Right cardiac atrium (tissue), 5 donors: ENCODE data around the gene MARCHF10. TPM values are rescaled to one million over a fixed set of nuclear protein-coding genes. Genes with fewer than 3 reads are reported as not detected.
A peak's percentile ranks its signal among the peaks of the same experiment; 100 is the strongest.

Experiments used
- ATAC-seq, 2 donors: fragments of 200-7000 bp; cut with Tn5 transposase; one replicate each; pipeline versions ENCODE4 v1.8.0 to v1.9.1; 2020; ENCODE audit warnings: moderate library complexity in 2 of 2, mild to moderate bottlenecking in 1 of 2
- DNase-seq, 3 donors: peaks; one replicate each; pipeline ENCODE4 v3.0.0-alpha.2; 2020
- H3K27ac ChIP-seq: one replicate; pipeline ENCODE4 v1.5.1; 2013; ENCODE audit warnings: mild to moderate bottlenecking, low read length, control low read depth, moderate library complexity
- H3K27me3 ChIP-seq: one replicate; pipeline ENCODE4 v1.6.1; 2013; ENCODE audit not compliant: control insufficient read depth, insufficient read depth
- H3K4me1 ChIP-seq: one replicate; pipeline ENCODE4 v1.6.1; 2013; ENCODE audit warnings: low read length; ENCODE audit not compliant: control insufficient read depth, insufficient read depth
- H3K4me3 ChIP-seq: one replicate; pipeline ENCODE4 v1.5.1; 2013; ENCODE audit warnings: low read length, control low read depth
- H3K9me3 ChIP-seq: one replicate; pipeline ENCODE4 v1.6.1; 2013; ENCODE audit warnings: low read length; ENCODE audit not compliant: control insufficient read depth
- WGBS: extraction: QIAGEN DNeasy Blood & Tissue Kit; methylation state at CpG from one replicate; pipeline ENCODE4 v1.1.7; 2013; 5-methylcytosine and 5-hydroxymethylcytosine counted together
- intact Hi-C, 4 donors: fragments of 100-400 bp; cut with DNase I; formaldehyde crosslinking; loops; one replicate each; pipeline versions ENCODE4 v1.11.0 to v1.14.0; 2022 to 2023
- polyA plus RNA-seq: library from polyadenylated mRNA; stranded (reverse); fragments of 200-250 nt; gene quantifications from one replicate; pipeline ENCODE4 v1.2.3, GENCODE V29; 2013
- total RNA-seq, 4 donors: library from RNA; stranded (reverse); fragmentation: NEBNext Ultra II Directional; extraction: Animal tissue kit (Norgen Biotek cat#: 25700); gene quantifications; one replicate each; pipeline ENCODE4 v1.2.1, GENCODE V29; 2021
- donor health status: healthy with polysubstance abuse.
- donor health status: DM: no; HTN: yes; CAD: no.
- donor health status: DM: no; HTN: no; CAD: no.
- donor health status: DM: no; HTN: yes; CAD: no; lungs with severe emphysema.
- donor health status: DM: yes; HTN: yes; CAD: no.

Gene MARCHF10
- total and polyA plus RNA-seq, 5 donors = 0.20 TPM; not detected in 4

DNA sequence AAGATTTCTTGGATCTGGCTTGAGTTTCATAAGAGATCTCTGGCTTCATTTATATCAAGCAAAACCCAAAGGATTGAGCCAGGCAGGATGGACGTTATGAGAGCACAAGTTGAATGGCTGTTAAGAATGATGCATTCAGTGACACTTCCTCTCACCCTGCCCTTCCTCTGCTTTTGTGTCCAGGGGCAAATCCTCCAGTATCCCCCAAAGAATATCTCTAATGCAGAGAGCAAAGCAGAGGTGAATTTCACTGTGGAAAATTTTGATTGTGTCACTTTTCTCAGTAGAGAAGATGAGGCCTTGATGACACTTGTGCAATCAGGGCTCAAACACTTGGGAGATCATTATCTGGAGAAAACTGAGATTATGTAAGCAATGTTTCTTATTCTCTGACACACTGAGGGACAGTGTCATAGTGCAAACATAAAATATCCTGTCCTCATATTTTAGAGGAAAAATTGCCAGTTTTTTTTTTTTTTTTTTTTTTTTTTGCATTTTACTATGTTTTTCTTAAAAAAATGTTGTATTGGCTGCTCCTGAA is 25.3 kb downstream of the MARCHF10 start:
- H3K27me3 ChIP-seq = no peaks in the 10 kb centered on the region
- intact Hi-C loops = no loop called here
- 62% methylated on average over 1 of the region's 1 CpG for WGBS
- H3K4me3 ChIP-seq = no peak overlapping the region
- no peaks in the 10 kb centered on the region for H3K4me1 ChIP-seq
- DNase-seq (no peak), ATAC-seq (no peak)
- H3K27ac ChIP-seq = no peak overlapping the region
- no peaks in the 10 kb centered on the region for H3K9me3 ChIP-seq

DNA sequence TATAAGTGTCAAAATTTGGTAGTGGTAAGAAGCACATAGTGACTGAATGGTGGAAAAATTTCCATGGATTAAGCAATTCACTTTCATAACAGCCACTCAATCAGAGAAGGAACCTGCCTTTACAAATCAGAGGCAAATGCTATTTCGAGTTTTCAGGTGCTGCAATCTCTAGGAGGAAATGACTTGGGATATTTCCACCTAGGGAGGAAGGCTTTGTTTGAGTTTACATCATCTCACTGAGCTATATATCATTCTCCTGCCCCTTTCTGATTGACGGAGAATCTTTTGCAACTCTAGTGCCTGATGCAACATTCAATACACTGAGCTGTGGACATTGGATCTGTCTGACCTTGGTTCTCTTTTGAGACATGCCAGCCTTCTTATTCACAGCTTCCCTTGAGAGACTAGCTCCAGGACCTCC is 26.3 kb downstream of the MARCHF10 start:
- H3K4me3 ChIP-seq = no peak overlapping the region
- ATAC-seq (no peak), DNase-seq (no peak)
- H3K4me1 ChIP-seq = no peaks in the 10 kb centered on the region
- no peaks in the 10 kb centered on the region for H3K27me3 ChIP-seq
- WGBS = 75% methylated on average over 2 of the region's 2 CpGs
- H3K27ac ChIP-seq = no peak overlapping the region
- H3K9me3 ChIP-seq = no peaks in the 10 kb centered on the region
- intact Hi-C loops = no loop called here

DNA sequence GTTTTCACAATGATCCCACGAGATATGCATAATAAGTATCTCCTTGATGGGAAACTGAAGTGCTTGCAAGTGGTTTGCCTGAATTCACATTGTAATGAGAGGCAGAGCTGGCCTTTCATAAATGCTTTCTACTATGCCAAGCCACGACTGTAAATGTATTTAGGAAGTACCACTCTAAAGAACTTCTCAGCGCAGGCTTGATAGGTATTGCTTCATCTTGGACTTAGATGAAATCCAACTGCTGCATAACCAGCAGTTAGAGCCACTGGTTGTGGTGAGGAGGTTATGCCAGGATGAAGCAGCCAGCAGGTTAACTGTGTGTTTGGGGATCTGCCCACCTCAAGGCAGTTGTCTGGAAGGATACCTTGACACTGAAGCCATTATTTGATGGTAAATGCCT is 26.8 kb downstream of the MARCHF10 start:
- DNase-seq (no peak), ATAC-seq (no peak)
- WGBS = 77% methylated on average over 3 of the region's 3 CpGs
- Histone ChIP-seq H3K9me3 (no peaks in the 10 kb centered on the region), H3K4me1 (no peaks in the 10 kb centered on the region), H3K27me3 (no peaks in the 10 kb centered on the region), H3K4me3 (no peak overlapping the region), H3K27ac (no peak overlapping the region)
- intact Hi-C loops = no loop called here

DNA sequence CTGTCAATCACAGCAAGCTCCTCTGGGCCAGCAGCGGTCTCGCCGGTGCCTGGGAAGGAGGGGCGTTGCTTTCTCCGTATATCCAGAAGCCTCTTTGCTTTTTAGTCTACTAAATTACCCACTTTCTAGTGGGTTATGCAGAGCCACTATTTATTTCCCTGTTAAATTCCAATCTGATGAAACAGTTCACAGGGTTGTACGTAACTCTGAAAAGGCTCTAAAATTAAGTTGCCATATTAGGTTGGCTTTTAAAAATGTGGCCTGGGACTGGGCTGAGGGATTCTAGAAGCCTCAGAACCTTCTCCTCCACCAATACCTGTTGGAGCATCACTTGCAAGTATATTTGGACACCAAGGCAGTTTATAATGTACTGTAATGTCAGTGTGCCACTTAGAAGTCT is 27.2 kb downstream of the MARCHF10 start:
- Histone ChIP-seq H3K4me3 (no peak overlapping the region), H3K27me3 (no peaks in the 10 kb centered on the region), H3K27ac (no peak overlapping the region), H3K9me3 (no peaks in the 10 kb centered on the region), H3K4me1 (no peaks in the 10 kb centered on the region)
- 84% methylated on average over 6 of the region's 6 CpGs for WGBS
- DNase-seq (no peak), ATAC-seq (no peak)
- intact Hi-C loops = no loop called here

DNA sequence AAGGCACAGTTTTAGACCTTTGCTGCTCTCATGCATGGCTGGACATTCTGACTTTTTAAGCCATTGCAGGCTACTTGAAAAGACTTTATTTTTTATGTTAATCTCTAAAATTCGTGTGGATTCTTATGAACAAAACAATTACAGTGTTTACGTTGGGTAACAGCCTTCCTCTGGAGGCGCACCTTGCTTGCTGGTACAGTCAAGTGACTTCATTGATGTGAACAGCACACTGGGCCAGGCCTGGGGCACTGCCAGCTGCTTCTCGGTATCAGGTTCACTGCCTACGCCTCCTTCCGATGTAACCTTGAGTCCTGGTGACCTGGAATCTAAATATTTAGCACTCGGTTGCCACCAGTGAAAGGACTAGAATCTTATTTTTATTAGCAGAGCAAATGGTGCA is 27.8 kb downstream of the MARCHF10 start:
- WGBS = 81% methylated on average over 7 of the region's 7 CpGs
- Histone ChIP-seq H3K4me3 (no peak overlapping the region), H3K27me3 (no peaks in the 10 kb centered on the region), H3K27ac (no peak overlapping the region), H3K4me1 (no peaks in the 10 kb centered on the region), H3K9me3 (no peaks in the 10 kb centered on the region)
- DNase-seq (no peak), ATAC-seq (no peak)
- intact Hi-C loops = no loop called here

DNA sequence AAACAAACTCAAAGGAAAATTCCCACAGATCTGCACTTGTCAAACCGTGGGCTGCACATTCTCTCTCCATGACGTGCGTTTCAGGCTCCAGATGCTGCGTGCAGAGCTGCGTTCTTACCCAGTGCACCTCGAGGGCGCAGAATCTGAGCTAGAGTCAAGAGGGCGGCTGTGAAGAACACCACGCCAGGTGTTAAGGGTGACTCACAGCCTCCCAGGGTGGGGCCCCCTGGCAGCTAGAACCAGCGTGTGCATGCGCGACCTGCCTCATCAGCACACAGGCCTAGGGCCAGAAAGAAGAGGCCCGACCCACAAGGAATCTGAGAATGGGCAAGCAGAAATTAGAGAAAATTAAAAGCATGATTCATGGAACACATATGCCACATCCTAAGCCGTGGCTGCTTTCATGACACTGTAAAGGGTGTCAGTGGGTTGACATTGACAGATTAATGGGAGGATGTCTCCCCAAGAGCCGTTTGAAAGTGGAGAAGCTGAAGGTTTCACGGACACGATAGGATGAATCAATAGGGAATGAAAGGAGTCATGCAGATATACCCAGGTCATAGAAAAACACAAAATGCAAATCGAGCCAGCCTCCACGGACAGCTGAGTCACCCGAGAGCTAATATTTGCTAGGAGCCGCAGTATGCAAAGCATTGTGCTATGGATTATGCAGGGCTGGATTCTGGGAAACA is 29.0 kb downstream of the MARCHF10 start:
- peak in 1 of 2 donors; percentile 41 for ATAC-seq
- WGBS = 57% methylated on average over 21 of the region's 21 CpGs
- Histone ChIP-seq H3K4me3 (no peak overlapping the region), H3K27ac (no peak overlapping the region), H3K9me3 (no peaks in the 10 kb centered on the region), H3K4me1 (no peaks in the 10 kb centered on the region), H3K27me3 (no peaks in the 10 kb centered on the region)
- intact Hi-C loops = no loop called here
- DNase-seq = no peak

DNA sequence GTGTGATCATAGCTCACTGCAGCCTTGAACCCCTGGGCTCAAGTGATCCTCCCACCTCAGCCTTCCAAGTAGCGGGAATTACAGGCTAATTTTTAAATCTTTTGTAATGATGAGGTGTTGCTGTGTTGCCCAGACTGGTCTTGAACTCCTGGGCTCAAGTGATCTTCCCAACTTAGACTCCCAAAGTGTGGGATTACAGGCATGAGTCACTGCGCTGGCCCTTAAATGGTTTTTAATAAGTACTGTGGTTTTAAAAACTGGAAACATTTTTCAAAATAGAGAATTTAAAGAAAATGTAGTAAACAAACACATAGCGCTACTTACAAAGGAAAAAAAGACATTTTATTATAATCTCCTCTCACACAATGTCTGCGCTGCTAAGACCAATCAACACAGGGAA is 32.2 kb downstream of the MARCHF10 start:
- H3K27ac ChIP-seq = no peak overlapping the region
- no peaks in the 10 kb centered on the region for H3K4me1 ChIP-seq
- no peaks in the 10 kb centered on the region for H3K9me3 ChIP-seq
- intact Hi-C loops = no loop called here
- no peaks in the 10 kb centered on the region for H3K27me3 ChIP-seq
- H3K4me3 ChIP-seq = no peak overlapping the region
- DNase-seq (no peak), ATAC-seq (no peak)
- WGBS = 95% methylated on average over 4 of the region's 4 CpGs

DNA sequence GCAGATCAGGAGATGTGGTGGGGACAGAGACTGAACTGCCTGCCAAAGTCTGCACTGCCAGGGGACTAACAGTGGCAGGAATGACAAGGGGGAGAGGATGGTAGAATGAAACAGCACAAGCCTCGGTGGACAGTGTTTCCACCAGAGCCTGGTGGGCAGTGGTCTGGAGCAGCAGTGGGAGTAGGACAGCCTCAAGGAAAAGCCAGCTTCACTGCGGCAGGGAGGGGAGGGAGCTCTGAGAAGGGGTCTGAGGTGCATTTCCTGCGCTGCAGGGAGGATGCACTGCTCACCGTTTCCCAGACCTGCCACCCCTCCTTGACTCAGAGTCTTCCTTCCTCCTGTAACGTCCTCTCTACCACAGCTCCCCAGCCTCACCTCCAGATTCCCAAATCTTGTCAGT is 33.8 kb downstream of the MARCHF10 start:
- Histone ChIP-seq H3K4me3 (no peak overlapping the region), H3K27me3 (no peaks in the 10 kb centered on the region), H3K9me3 (no peaks in the 10 kb centered on the region), H3K4me1 (no peaks in the 10 kb centered on the region), H3K27ac (no peak overlapping the region)
- intact Hi-C loops = no loop called here
- ATAC-seq (no peak), DNase-seq (no peak)
- WGBS = 71% methylated on average over 5 of the region's 5 CpGs

DNA sequence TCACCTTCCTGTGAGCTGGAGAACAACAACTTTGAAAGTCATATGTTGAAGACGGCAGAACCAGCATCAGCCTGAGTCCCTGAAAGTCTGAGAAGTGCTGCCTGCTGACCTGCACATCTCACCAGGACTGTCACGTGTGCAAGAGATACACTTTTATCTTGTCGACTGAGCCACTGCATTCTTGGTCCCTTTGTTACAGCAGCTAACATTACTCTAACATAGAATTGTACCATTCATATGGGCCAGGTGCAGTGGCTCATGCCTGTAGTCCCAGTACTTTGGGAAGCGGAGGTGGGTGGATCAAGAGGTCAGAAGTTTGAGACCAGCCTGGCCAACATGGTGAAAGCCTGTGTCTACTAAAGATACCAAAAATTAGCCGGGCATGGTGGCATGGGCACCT is 40.1 kb downstream of the MARCHF10 start:
- Histone ChIP-seq H3K9me3 (no peaks in the 10 kb centered on the region), H3K4me1 (no peaks in the 10 kb centered on the region), H3K27me3 (no peaks in the 10 kb centered on the region), H3K27ac (no peak overlapping the region), H3K4me3 (no peak overlapping the region)
- WGBS = 85% methylated on average over 5 of the region's 5 CpGs
- ATAC-seq (no peak), DNase-seq (no peak)
- intact Hi-C loops = no loop called here

DNA sequence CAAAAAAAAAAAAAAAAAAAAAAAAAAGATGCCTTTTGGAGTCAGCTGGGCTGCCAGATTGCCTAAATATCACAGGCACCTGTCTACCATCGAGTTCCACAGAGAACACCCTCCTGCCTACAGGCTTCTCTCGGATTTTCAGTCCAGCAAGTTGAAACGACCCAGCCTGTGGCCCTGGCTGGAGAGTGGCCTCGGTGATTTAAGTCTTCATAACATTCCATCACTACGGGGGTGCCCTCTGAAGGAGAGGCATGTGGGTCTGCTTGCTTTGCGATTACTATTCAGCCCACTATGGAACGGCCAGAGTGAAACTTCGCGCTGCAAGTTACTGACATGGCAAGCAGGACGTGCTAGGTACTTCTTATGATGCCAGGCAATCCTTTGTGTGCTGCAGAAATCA is 42.8 kb downstream of the MARCHF10 start:
- Histone ChIP-seq H3K27ac (no peak overlapping the region), H3K27me3 (no peaks in the 10 kb centered on the region), H3K9me3 (no peaks in the 10 kb centered on the region), H3K4me1 (no peaks in the 10 kb centered on the region), H3K4me3 (no peak overlapping the region)
- 81% methylated on average over 10 of the region's 10 CpGs for WGBS
- intact Hi-C loops = no loop called here
- ATAC-seq = no peak
- DNase-seq = no peak

DNA sequence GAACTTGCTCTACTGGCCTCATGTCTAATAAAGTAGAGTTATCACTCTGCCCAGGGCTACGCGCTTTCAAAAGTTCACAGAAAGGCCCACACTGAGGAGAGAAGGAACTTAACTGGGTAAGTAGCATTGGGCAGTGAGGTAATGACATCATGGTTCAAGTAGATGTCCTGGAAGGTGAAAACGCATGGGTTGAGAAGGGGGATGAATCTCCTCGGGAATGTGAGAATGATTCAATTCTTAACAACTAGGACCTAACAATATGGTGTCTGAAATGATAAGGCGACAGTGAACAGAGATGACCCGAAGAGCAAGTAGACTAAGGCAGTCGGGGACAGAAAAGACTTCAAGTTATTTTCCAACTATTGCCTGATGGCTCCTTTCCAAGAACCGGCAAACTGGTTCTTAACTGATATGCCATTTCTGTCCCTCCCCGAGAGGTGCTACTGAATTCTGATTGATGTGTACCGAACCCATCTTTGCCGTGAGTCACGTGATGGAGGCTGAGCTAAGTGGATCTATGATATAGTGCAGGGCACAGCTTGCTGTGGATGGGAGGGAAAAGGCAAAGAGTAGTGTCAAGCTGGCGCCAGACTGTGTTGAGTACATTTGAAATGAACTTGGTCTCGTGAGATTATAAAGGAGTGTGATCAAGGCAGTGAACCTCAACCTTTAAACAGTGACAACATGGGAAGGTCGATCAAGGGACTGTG is 44.1 kb downstream of the MARCHF10 start:
- 72% methylated on average over 15 of the region's 15 CpGs for WGBS
- Histone ChIP-seq H3K27me3 (no peaks in the 10 kb centered on the region), H3K27ac (no peak overlapping the region), H3K4me3 (no peak overlapping the region), H3K9me3 (no peaks in the 10 kb centered on the region), H3K4me1 (no peaks in the 10 kb centered on the region)
- intact Hi-C loops = no loop called here
- no peak for ATAC-seq
- DNase-seq = no peak
